ENCODE results near the gene RRBP1. TPM values are rescaled to one million over a fixed set of nuclear protein-coding genes. Genes with fewer than 3 reads are reported as not detected.

Gene RRBP1
- total RNA-seq, 1 donor from 2014 or later, result 101 TPM

GRCh38 chr20:17620371-17621228 is 61.4 kb downstream of the RRBP1 start:
- TF ChIP-seq, protein P1, sequence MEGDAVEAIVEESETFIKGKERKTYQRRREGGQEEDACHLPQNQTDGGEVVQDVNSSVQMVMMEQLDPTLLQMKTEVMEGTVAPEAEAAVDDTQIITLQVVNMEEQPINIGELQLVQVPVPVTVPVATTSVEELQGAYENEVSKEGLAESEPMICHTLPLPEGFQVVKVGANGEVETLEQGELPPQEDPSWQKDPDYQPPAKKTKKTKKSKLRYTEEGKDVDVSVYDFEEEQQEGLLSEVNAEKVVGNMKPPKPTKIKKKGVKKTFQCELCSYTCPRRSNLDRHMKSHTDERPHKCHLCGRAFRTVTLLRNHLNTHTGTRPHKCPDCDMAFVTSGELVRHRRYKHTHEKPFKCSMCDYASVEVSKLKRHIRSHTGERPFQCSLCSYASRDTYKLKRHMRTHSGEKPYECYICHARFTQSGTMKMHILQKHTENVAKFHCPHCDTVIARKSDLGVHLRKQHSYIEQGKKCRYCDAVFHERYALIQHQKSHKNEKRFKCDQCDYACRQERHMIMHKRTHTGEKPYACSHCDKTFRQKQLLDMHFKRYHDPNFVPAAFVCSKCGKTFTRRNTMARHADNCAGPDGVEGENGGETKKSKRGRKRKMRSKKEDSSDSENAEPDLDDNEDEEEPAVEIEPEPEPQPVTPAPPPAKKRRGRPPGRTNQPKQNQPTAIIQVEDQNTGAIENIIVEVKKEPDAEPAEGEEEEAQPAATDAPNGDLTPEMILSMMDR (IDR thresholded peaks at IDR 0.05), result no peak
- DNase-seq (ENCODE audit: low spot score in 2 of 2), result peak in 1 of 2 donors; percentile 63
- H3K27ac ChIP-seq, result no peak overlapping the region
- H3K27me3 ChIP-seq, result no peaks in the 10 kb centered on the region
- peaks cover 72 to 95% of the 10 kb centered on the region in 2 donors for H3K36me3 ChIP-seq
- H3K4me1 ChIP-seq, result peaks cover 0 to 7% of the 10 kb centered on the region in 2 donors
- H3K4me3 ChIP-seq, result no peak overlapping the region
- H3K9me3 ChIP-seq, result no peaks in the 10 kb centered on the region
- intact Hi-C loops (cut with DNase I), result no loop called here

- no peaks in the 10 kb centered on the region for H3K9me3 ChIP-seq
- H3K27ac ChIP-seq, result no peak overlapping the region
- no peaks in the 10 kb centered on the region for H3K27me3 ChIP-seq
- peak in 1 of 2 donors; percentile 59 for DNase-seq (ENCODE audit: low spot score in 2 of 2)
- TF ChIP-seq, protein P1 (IDR thresholded peaks at IDR 0.05), result no peak
- H3K4me3 ChIP-seq, result no peak overlapping the region
- peaks cover 6 to 16% of the 10 kb centered on the region in 2 donors for H3K4me1 ChIP-seq
- peaks cover 70 to 87% of the 10 kb centered on the region in 2 donors for H3K36me3 ChIP-seq
- intact Hi-C loops (cut with DNase I), result loop anchor here (5.0 kb wide), 1 partner anchor 278 kb away; no protein-coding TSS in a partner anchor
These were observed 62.5 kb downstream of the RRBP1 start for GRCh38 chr20:17619351-17620093.

GRCh38 chr20:17618673-17619013 is 63.4 kb downstream of the RRBP1 start:
- peaks cover 6 to 25% of the 10 kb centered on the region in 2 donors for H3K4me1 ChIP-seq
- no peak overlapping the region for H3K4me3 ChIP-seq
- peaks cover 63 to 79% of the 10 kb centered on the region in 2 donors for H3K36me3 ChIP-seq
- H3K27me3 ChIP-seq, result no peaks in the 10 kb centered on the region
- peak in 1 of 2 donors; percentile 60 for DNase-seq (ENCODE audit: low spot score in 2 of 2)
- TF ChIP-seq, protein P1 (IDR thresholded peaks at IDR 0.05), result no peak
- no peak overlapping the region for H3K27ac ChIP-seq
- H3K9me3 ChIP-seq, result no peaks in the 10 kb centered on the region
- intact Hi-C loops (cut with DNase I), result loop anchor here (5.0 kb wide), 1 partner anchor 279 kb away; no protein-coding TSS in a partner anchor

GRCh38 chr20:17617868-17618672 is 64.0 kb downstream of the RRBP1 start:
- Histone ChIP-seq H3K36me3 (peaks cover 57 to 73% of the 10 kb centered on the region in 2 donors), H3K27ac (peak overlapping the region in 1 of 2 donors; percentile 18), H3K9me3 (no peaks in the 10 kb centered on the region), H3K27me3 (no peaks in the 10 kb centered on the region), H3K4me1 (peaks cover 10 to 31% of the 10 kb centered on the region in 2 donors), H3K4me3 (no peak overlapping the region)
- TF ChIP-seq, protein P1 (IDR thresholded peaks at IDR 0.05), result no peak
- intact Hi-C loops (cut with DNase I), result loop anchor here (1.0 to 5.0 kb wide), 3 partner anchors 81 to 279 kb away; no protein-coding TSS in a partner anchor
- peak in 1 of 2 donors; percentile 66 for DNase-seq (ENCODE audit: low spot score in 2 of 2)
